Hepatocyte (in vitro differentiated cells): ENCODE measurements around the gene TYRP1.

Experiments used
- CTCF ChIP-seq: fragments of 200-600 bp; sonication (generic); IDR thresholded peaks from 2 replicates; pipeline ENCODE4 v1.5.1; 2016; ENCODE audit warnings: antibody characterized with exemption, mild to moderate bottlenecking; ENCODE audit not compliant: poor library complexity
- EZH2phosphoT487 ChIP-seq: fragments of 200-600 bp; sonication (generic); IDR thresholded peaks from one replicate; pipeline ENCODE4 v1.6.1; 2018; ENCODE audit warnings: antibody characterized with exemption, mild to moderate bottlenecking, low read depth, moderate library complexity; ENCODE audit not compliant: unreplicated experiment, severe bottlenecking

GRCh38 chr9:12748954-12749353 lies 55.8 kb downstream of the TYRP1 start:
- TF ChIP-seq CTCF (no peak), EZH2phosphoT487 (no peak)
